ENCODE data around the gene MBL2.

Gene MBL2

DNA sequence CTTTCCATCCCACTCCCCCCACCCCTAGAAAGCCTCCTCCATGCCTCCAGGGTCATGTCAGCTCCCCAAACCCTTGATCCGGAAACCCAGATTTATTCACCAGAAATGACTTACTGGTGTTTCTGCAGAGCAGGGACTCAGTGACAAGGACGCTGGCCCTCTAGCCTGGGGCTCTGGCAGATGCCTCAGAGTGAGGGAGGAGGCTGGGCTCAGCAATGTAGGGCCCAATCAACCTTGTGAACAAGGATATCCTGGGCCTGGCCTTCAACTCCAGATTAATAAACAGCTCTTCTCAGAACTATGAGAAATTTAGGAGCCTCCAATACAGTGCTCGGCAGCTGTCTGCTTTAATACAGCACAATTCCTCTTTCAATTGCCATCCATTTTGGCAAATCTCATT, at the start of gene MBL2:
MBL2 (minus strand) TSS at position 162 of the 400 bp plus-strand sequence. CDS start 1,149 bp downstream, outside the sequence.
- no peak for DNase-seq

DNA sequence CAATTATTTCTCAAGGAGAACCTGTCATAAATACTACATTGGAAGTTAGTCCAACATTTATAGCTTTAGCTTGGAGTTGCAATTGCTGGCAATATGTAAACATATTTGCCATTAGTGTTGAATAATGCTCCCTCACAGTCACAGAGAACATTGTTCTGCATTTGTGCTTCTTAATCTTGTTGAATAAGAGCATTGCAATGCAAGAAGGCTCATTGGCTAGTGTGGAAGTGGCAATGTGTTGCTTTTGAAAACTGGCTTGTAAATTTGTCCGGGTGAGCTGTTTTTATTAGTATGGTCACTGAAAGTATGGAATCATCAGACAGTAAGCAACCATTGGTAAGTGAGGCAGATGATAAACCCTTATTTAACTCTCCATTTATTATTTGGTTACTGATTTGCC, 47.7 kb upstream of the MBL2 start:
- DNase-seq: no peak

GRCh38 chr10:52818019-52818418, 45.4 kb upstream of the MBL2 start:
- peak; percentile 75 for DNase-seq

GRCh38 chr10:52814506-52814905, 41.9 kb upstream of the MBL2 start:
- no peak for DNase-seq

- DNase-seq: no peak
Measured at GRCh38 chr10:52811776-52812175, 39.2 kb upstream of the MBL2 start.

- no peak for DNase-seq
Measured at GRCh38 chr10:52810761-52811160, 38.2 kb upstream of the MBL2 start.

DNA sequence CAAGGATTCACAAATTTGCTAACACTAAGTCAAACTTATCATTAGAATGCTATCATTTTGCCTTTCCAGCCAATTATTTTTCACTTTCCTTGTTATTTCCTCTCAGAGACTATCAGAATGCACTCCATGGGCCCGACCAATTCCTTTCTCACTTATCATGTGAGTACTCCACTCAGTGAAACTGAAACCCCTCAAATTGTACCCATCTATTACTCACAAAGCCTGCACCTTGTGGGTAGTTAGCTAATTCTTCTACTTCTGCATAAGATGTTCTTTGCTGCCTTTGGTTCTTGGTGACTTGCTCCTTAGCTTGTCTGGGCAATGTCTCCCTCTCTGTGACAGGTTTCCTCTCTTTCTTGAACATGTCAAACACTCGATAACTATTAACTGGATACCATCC, 35.2 kb upstream of the MBL2 start:
- no peak for DNase-seq

DNA sequence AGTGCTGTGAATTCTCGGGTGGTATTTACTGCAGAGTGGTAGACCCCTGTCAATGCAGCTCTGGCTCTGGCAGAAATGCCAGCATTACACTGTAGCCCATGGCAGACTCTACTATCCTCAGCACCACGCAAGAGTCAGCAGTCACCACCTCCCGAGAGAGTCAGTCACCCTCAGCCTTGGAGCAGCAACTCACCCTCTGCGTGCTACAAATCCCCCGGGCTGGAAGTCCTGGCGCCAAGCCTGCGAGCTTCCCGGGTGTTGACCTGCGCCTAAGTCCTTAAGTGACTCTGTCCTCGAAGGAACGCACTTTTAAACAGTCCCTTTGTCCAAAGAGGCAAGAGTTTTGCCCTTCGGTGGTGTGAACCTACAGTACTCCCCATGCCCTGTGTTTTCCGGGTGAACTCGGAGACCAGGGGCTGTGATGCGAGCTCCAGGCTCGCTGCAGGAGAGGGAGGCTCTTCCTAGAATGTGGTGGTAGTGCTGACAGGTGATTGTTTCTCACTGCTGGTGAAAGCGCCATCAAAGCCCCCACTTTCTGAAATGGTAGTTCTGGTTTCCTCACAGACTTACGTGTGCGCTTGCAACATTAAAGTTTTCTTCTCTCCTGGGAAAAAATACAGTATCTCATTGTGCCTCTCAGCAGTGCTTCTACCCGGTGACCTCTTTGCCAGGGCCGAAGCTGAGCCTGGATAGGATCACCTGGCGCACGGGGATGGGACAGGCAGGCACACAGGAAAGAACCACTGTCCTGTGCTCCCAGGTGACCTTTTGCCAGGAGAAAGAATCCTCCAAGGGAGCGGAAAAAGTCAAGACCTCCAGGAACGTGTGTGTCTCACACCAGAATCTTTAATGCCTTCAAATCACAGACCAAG, 33.1 kb upstream of the MBL2 start:
- no peak for DNase-seq

DNA sequence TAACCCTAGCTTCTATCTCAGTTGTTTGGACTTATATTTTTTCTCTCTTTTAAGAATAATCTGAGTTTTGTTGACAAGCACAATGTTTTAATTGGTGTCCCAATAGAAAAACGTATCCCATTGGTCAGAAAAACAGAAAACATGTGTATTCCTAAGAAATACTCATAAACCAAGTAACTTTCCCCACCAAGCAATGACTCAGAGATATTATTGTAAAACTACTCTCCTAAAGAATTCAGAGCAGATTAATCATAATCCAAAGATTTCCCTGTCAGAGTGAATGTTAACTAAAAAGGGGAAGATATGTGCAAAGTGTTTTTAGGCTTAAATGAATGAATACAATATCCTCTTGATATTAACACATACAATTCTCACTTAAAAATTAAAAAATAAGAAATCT, 29.4 kb upstream of the MBL2 start:
- DNase-seq: no peak

GRCh38 chr10:52786098-52786497, 13.5 kb upstream of the MBL2 start:
- no peak for DNase-seq

- DNase-seq: no peak
Measured at GRCh38 chr10:52785418-52785817, 12.8 kb upstream of the MBL2 start.

DNA sequence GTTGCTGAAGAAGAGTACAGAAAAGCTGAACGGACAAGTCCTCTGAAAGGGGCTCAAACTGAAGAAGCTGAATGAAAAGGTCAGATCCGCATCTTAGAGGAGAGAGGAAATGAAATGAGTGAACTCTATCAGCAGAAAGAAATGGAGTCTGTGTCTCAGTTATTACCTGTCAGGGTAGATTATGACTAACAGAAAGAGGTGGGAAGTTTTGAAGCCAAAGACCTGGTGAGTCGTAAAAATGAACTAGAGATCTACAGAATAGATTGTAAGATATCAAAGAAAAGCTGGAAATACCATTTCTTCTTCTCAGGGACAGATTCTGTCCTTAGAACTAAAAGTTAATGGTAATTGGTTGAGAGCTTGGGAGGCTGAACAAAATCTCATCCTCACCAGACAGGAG, 11.1 kb upstream of the MBL2 start:
- no peak for DNase-seq

GRCh38 chr10:52782554-52782953, 10.0 kb upstream of the MBL2 start:
- DNase-seq: no peak

- DNase-seq: no peak
Measured at GRCh38 chr10:52780391-52781155, 8.0 kb upstream of the MBL2 start.

DNA sequence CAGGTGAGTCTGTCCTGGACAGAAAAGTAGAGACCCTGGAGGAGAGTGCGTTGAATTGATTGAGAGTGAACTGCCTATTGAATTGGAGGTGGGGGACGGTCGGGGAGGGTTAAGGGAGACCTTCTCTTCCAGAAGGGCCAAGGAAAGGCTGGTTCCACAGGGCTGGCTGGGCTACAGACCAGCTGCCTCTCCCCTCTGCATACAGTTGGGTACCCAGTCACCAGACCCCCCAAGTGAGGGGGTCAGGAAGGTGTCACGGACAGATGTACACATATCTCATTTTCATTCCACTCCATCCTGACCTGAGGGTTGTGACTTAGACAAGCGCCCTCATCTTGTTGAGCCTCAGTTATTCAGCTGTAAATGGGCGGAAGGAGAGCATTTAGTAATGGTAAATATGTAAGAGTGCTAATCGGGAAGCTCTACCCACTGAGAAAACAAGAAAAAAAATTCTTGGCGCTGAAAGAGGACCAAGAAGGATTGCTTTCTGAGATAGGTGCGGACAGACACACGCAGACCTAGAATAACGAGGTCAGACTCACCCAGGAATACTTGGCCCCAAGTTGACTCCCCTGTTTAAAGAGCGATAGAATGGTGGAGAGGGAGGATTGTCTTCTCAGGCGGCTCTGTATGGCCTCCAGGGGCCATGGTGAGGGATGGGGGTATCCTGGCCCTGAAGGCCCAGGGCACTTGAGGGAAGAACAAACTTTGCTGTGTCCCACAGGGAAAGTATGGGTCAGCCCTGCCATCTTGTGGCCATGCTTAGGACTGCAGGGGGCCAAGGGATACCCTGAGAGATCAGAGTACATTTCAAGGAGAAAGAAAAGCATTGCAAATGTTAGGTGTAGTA, 7.2 kb upstream of the MBL2 start:
- peak; percentile 25 for DNase-seq

DNA sequence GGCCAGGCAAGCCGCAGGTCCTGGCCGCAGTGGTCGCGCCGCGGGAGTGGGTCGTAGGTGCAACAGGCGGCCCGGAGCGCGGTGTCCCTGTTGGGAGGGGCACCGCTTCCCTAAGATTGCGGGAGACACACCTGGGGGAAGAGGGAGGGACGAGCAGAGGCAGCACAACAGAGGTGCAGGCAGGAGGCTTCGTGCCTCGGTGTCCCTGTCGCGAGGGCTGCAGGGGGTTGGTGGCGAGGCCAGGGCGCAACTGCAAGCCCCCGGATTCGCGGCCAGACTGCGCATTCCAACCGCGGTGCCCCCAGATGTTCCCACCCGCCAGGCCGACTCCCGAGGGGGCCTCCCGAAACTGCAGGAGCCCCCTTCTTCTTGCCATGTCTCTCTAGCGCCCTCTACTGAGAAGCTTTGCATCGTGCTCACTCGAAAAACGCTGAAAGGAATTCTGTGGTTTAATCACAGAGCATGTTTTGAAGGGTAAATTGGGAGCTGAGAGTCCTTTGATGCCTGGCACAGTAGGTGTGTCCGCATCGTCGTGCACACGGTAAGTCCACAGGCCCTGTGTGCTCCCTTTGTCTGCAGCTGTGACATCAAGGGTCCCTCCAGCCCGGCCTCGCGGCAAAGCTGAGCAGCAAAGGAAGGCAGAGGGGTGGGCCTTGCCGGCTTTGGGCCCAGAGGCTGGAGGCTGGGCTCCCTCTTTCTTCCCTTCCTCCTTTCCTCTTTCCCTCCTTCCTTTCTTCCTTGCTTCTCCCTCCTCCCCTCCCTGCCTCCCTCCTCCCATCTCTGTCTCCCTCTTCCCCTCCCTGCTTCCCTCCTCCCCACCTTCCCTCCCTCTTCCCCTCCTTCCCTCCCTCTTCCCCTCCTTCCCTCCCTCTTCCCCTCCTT, 6.2 kb upstream of the MBL2 start:
- no peak for DNase-seq

DNA sequence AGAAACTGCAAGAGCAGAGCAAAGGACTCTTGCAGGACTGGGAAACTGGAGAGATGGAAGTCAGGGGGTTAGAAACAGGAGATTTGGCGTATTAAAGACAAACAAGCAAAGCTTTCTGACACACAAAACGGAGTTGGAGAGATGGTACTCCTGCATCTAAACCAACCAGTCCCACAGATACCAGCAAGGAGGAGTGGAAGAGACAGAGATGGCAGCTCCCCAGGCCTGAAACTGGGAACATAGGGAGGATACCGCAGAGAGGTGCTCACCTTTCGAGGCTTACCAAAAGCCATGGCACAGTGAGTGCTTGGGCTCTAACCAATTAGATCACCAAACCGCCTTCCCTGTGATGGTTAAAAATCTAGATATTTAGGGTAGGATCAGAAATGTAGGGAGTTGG, 4.8 kb upstream of the MBL2 start:
- no peak for DNase-seq

GRCh38 chr10:52776471-52776903, 3.9 kb upstream of the MBL2 start:
- DNase-seq: no peak

GRCh38 chr10:52775132-52775647, 2.6 kb upstream of the MBL2 start:
- DNase-seq: no peak

GRCh38 chr10:52774600-52775106, 2.1 kb upstream of the MBL2 start:
- DNase-seq: no peak

GRCh38 chr10:52774182-52774581, 1.6 kb upstream of the MBL2 start:
- no peak for DNase-seq

All from kidney glomerular epithelial cell (primary cell).